Upper lobe of left lung (tissue), 6 donors: ENCODE measurements around the gene SLC22A16. TPM values are rescaled to one million over a fixed set of nuclear protein-coding genes. Genes with fewer than 3 reads are reported as not detected.

Experiments used
- ATAC-seq, 2 donors: fragments of 200-7000 bp; cut with Tn5 transposase; one replicate each; pipeline ENCODE4 v1.9.1; 2022; ENCODE audit warnings: mild to moderate bottlenecking in 2 of 2, moderate library complexity in 2 of 2; ENCODE audit not compliant: low FRiP score in 2 of 2
- DNase-seq, 2 donors: peaks; one replicate each; pipeline ENCODE4 v3.0.0-alpha.2; 2019 to 2020
- H3K27ac ChIP-seq, 4 donors: fragments of 200-600 bp; sonication (generic); one replicate each; pipeline ENCODE4 v1.5.1; 2016 to 2019
- H3K27me3 ChIP-seq, 4 donors: fragments of 200-600 bp; sonication (generic); one replicate each; pipeline ENCODE4 v1.5.1; 2017 to 2019
- H3K36me3 ChIP-seq, 4 donors: fragments of 200-600 bp; sonication (generic); one replicate each; pipeline ENCODE4 v1.5.1; 2016 to 2019
- H3K4me1 ChIP-seq, 4 donors: fragments of 200-600 bp; sonication (generic); one replicate each; pipeline ENCODE4 v1.5.1; 2018 to 2019
- H3K4me3 ChIP-seq, 4 donors: fragments of 200-600 bp; sonication (generic); one replicate each; pipeline ENCODE4 v1.5.1; 2017 to 2019; ENCODE audit warnings: mild to moderate bottlenecking in 2 of 4, moderate library complexity in 1 of 4
- H3K9me3 ChIP-seq, 4 donors: fragments of 200-600 bp; sonication (generic); one replicate each; pipeline ENCODE4 v1.5.1; 2018 to 2019
- EP300 ChIP-seq, 4 donors: sonication (generic); formaldehyde crosslinking; IDR thresholded peaks; one replicate each; pipeline ENCODE4 v1.5.1; 2017; ENCODE audit warnings: antibody characterized with exemption in 4 of 4, control low read depth in 2 of 4
- POLR2A ChIP-seq, 4 donors: fragments of 450-650 bp; IDR thresholded peaks; one replicate each; pipeline ENCODE4 v1.5.1; 2016 to 2017; ENCODE audit warnings: antibody characterized with exemption in 4 of 4, mild to moderate bottlenecking in 2 of 4
- POLR2AphosphoS5 ChIP-seq, 2 donors: sonication (generic); formaldehyde crosslinking; IDR thresholded peaks; one replicate each; pipeline ENCODE4 v1.5.1; 2017; ENCODE audit warnings: antibody characterized with exemption in 2 of 2
- WGBS, 2 donors: methylation state at CpG; one replicate each; pipeline ENCODE4 v1.1.5; 2017 to 2018; 5-methylcytosine and 5-hydroxymethylcytosine counted together
- total RNA-seq, 6 donors: library from RNA; depleted of rRNA in 4 of 6; stranded (reverse); fragments of >200 nt in 4 of 6; gene quantifications; one replicate each; pipeline versions ENCODE4 v1.1.0 to v1.2.1, GENCODE V29; 2016 to 2021
- TF ChIP-seq, protein P1 (sequence below), 6 experiments: fragments of 450-650 bp in 4 of 6; fragments of 200-600 bp in 2 of 6; sonication (generic) in 2 of 6; IDR thresholded peaks; one replicate each; pipeline ENCODE4 v1.5.1; 2016 to 2019; ENCODE audit warnings: antibody characterized with exemption in 6 of 6
- donor health status: DM: no; HTN: no; CAD: no; lungs with moderate emphysema.
- donor health status: DM: no; HTN: yes; CAD: no; lungs with severe emphysema.

SLC22A16 gene
- total RNA-seq, 6 donors from 2014 or later, result 0.20 to 1.7 (median 0.59) TPM; not detected in 2

DNA sequence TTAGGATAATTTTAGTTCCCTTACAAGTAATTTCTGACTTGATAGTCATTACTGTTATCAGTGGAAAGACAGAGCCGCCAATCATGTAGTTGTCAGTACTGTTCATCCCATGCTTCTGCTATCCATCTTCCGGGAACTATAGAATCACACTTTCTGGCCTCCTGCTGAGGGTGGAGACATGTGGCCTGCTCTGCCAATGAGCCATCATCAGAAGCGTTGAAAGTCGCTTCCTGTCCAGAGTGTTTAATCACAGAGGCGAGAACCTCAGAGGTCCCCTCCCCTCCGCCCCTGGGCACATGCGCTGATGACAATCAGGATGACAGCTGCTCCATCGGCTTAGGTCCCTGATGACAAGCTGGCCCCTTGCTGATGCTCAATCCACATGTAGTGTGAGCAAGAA, 64.1 kb downstream of the SLC22A16 start:
- H3K27ac ChIP-seq, result no peak overlapping the region
- DNase-seq (no peak), ATAC-seq (no peak)
- no peaks in the 10 kb centered on the region for H3K27me3 ChIP-seq
- TF ChIP-seq POLR2A (IDR thresholded peaks at IDR 0.05) (no peak), POLR2AphosphoS5 (IDR thresholded peaks at IDR 0.05) (no peak), EP300 (IDR thresholded peaks at IDR 0.05) (no peak)
- TF ChIP-seq, protein P1, sequence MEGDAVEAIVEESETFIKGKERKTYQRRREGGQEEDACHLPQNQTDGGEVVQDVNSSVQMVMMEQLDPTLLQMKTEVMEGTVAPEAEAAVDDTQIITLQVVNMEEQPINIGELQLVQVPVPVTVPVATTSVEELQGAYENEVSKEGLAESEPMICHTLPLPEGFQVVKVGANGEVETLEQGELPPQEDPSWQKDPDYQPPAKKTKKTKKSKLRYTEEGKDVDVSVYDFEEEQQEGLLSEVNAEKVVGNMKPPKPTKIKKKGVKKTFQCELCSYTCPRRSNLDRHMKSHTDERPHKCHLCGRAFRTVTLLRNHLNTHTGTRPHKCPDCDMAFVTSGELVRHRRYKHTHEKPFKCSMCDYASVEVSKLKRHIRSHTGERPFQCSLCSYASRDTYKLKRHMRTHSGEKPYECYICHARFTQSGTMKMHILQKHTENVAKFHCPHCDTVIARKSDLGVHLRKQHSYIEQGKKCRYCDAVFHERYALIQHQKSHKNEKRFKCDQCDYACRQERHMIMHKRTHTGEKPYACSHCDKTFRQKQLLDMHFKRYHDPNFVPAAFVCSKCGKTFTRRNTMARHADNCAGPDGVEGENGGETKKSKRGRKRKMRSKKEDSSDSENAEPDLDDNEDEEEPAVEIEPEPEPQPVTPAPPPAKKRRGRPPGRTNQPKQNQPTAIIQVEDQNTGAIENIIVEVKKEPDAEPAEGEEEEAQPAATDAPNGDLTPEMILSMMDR (IDR thresholded peaks at IDR 0.05), result no peak
- 82% methylated on average over 7 to 8 of the region's 8 CpGs for WGBS, 2 donors
- H3K36me3 ChIP-seq, result no peaks in the 10 kb centered on the region
- H3K9me3 ChIP-seq, result no peaks in the 10 kb centered on the region
- peaks cover 5 to 15% (median 8%) of the 10 kb centered on the region in 4 donors for H3K4me1 ChIP-seq
- H3K4me3 ChIP-seq, result no peak overlapping the region

DNA sequence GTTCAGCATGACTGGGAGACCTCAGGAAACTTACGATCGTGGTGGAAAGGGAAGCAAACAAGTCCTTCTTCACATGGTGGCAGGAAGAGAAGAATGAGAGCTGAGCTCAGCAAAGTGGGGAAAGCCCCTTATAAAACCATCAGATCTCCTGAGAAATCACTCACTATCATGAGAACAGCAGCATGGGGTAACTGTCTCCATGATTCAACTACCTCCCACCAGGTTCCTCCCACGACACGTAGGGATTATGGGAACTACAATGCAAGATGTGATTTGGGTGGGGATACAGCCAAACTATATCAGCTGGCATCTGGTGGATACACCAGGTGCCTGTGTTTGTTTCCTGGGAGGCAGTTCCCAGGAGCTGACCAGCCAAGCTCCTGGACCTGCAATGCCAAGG, 65.9 kb downstream of the SLC22A16 start:
- no peaks in the 10 kb centered on the region for H3K9me3 ChIP-seq
- ATAC-seq, result no peak
- no peak for DNase-seq
- TF ChIP-seq EP300 (IDR thresholded peaks at IDR 0.05), result no peak
- no peak for TF ChIP-seq POLR2A (IDR thresholded peaks at IDR 0.05)
- TF ChIP-seq POLR2AphosphoS5 (IDR thresholded peaks at IDR 0.05), result no peak
- TF ChIP-seq, protein P1 (IDR thresholded peaks at IDR 0.05), result no peak
- H3K36me3 ChIP-seq, result no peaks in the 10 kb centered on the region
- H3K27me3 ChIP-seq, result no peaks in the 10 kb centered on the region
- no peak overlapping the region for H3K27ac ChIP-seq
- 70 to 78% methylated on average over 4 of the region's 4 CpGs for WGBS, 2 donors
- peaks cover 5 to 15% (median 8%) of the 10 kb centered on the region in 4 donors for H3K4me1 ChIP-seq
- no peak overlapping the region for H3K4me3 ChIP-seq

DNA sequence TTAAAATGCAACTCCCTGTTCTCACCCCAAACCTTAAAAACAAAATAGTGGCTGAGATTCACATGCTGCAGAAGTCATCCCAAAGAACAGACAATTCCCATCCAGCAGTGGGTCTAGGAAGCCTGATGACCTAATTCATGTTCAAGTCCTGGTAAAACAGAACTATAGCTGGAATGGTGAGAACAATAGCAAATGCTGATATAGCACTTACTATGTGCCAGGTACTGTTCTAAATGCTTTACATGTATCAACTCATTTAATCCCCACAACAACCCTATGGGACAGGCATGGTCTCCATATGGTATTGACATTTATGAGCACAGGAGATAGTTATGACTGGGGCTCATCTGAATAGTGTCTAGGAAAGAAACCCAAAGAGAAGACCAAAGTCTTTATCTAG, 66.6 kb downstream of the SLC22A16 start:
- no peak for TF ChIP-seq POLR2A (IDR thresholded peaks at IDR 0.05)
- TF ChIP-seq, protein P1 (IDR thresholded peaks at IDR 0.05), result no peak
- TF ChIP-seq POLR2AphosphoS5 (IDR thresholded peaks at IDR 0.05), result no peak
- TF ChIP-seq EP300 (IDR thresholded peaks at IDR 0.05), result no peak
- no peak for ATAC-seq
- DNase-seq, result no peak
- Histone ChIP-seq H3K9me3 (no peaks in the 10 kb centered on the region), H3K36me3 (no peaks in the 10 kb centered on the region), H3K27ac (no peak overlapping the region), H3K4me1 (peaks cover 1 to 10% (median 7%) of the 10 kb centered on the region in 4 donors), H3K27me3 (no peaks in the 10 kb centered on the region), H3K4me3 (no peak overlapping the region)

DNA sequence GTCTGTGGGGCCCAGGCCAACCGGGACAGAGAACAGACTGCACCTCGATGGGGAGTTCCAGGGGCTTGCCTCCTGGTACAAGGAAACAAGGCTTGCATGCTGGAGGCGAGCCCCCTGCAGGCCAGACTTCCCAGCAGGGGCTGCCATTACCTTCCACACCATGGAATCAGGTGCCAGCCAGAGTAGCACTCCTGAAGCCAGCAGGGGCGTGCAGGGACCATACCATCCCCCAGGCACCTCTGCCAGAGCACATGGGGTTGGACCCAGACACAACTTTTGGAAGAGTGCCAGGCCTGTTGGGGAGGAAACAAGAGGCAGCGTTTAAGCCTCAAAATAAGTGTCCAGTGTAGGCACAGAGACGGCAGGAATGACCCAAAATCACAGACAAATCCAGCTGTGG, 67.5 kb downstream of the SLC22A16 start:
- H3K9me3 ChIP-seq, result no peaks in the 10 kb centered on the region
- TF ChIP-seq POLR2A (IDR thresholded peaks at IDR 0.05) (no peak), POLR2AphosphoS5 (IDR thresholded peaks at IDR 0.05) (no peak), EP300 (IDR thresholded peaks at IDR 0.05) (no peak)
- TF ChIP-seq, protein P1 (IDR thresholded peaks at IDR 0.05), result no peak
- no peaks in the 10 kb centered on the region for H3K36me3 ChIP-seq
- DNase-seq (no peak), ATAC-seq (no peak)
- 75 to 88% methylated on average over 3 to 5 of the region's 6 CpGs for WGBS, 2 donors
- peaks cover 0 to under 1% (median 0%) of the 10 kb centered on the region in 4 donors for H3K4me1 ChIP-seq
- H3K27me3 ChIP-seq, result no peaks in the 10 kb centered on the region
- no peak overlapping the region for H3K4me3 ChIP-seq
- no peak overlapping the region for H3K27ac ChIP-seq

DNA sequence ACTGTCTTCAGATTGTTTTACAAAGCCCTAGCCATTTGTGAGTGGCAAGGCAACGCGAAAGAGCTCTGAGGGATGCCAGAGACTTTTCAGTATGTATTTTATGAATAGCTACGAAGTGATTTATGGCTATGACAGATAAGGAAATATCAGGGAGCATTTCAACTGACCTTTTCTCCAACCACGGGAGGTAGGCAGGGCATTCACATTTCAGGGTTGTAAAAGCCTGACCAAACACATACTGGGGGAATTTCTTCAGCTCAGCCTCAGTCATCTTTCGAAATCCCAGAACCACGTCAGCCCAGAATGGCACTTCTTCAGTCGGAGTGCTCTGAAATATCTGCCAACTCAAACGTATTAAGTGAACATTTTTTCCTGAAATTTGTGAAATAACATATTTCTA, 71.8 kb downstream of the SLC22A16 start:
- Histone ChIP-seq H3K4me1 (peaks cover 0 to under 1% (median 0%) of the 10 kb centered on the region in 4 donors), H3K9me3 (no peaks in the 10 kb centered on the region), H3K27me3 (no peaks in the 10 kb centered on the region), H3K36me3 (no peaks in the 10 kb centered on the region), H3K27ac (no peak overlapping the region), H3K4me3 (no peak overlapping the region)
- no peak for ATAC-seq
- WGBS, 2 donors, result 61 to 65% methylated on average over 8 of the region's 8 CpGs
- TF ChIP-seq POLR2A (IDR thresholded peaks at IDR 0.05) (no peak), POLR2AphosphoS5 (IDR thresholded peaks at IDR 0.05) (no peak), EP300 (IDR thresholded peaks at IDR 0.05) (no peak)
- TF ChIP-seq, protein P1 (IDR thresholded peaks at IDR 0.05), result no peak
- DNase-seq, result no peak
